WTC11 (cell line): ENCODE data around the gene STRIT1. TPM values are rescaled to one million over a fixed set of nuclear protein-coding genes. Genes with fewer than 3 reads are reported as not detected.

ENCODE experiments used
- ATAC-seq: fragments of 200-7000 bp; cut with Tn5 transposase; 2 replicates; pipeline ENCODE4 v1.10.0; 2021; ENCODE audit warnings: mild to moderate bottlenecking, moderate library complexity
- Bru-seq: library from RNA; stranded (reverse); fragments of 400-500 nt; gene quantifications from one replicate; lab custom pipeline; 2021; lab: Mats Ljungman, UMichigan
- CTCF ChIA-PET: fragments of 300-600 bp; sonication (Branson Sonifier 250); formaldehyde crosslinking; loops from one replicate; lab custom pipeline; 2021; ENCODE audit warnings: antibody characterized with exemption; lab: Charles Lee
- POLR2A ChIA-PET: fragments of 350-600 bp; sonication (Branson Sonifier 250); formaldehyde crosslinking; loops from one replicate; lab custom pipeline; 2021; ENCODE audit warnings: antibody characterized with exemption; lab: Charles Lee
- DNase-seq: peaks from one replicate; pipeline ENCODE4 v3.0.0; 2021; ENCODE audit warnings: low spot score
- H3K27ac Mint-ChIP-seq: 2 replicates; pipeline ENCODE4 v1.8.0; 2021; ENCODE audit warnings: mixed read lengths
- H3K27me3 Mint-ChIP-seq: 2 replicates; pipeline ENCODE4 v1.8.0; 2021; ENCODE audit warnings: low read depth, mild to moderate bottlenecking, moderate library complexity, mixed read lengths
- H3K36me3 Mint-ChIP-seq: 2 replicates; pipeline ENCODE4 v1.8.0; 2021; ENCODE audit warnings: mixed read lengths
- H3K4me1 Mint-ChIP-seq: 2 replicates; pipeline ENCODE4 v1.8.0; 2022; ENCODE audit warnings: mixed read lengths
- H3K4me3 Mint-ChIP-seq: 2 replicates; pipeline ENCODE4 v1.8.0; 2021; ENCODE audit warnings: mild to moderate bottlenecking, moderate library complexity, mixed read lengths
- H3K9me3 Mint-ChIP-seq: 2 replicates; pipeline ENCODE4 v1.8.0; 2021; ENCODE audit warnings: mixed read lengths
- CREM ChIP-seq: sonication (generic); formaldehyde crosslinking; IDR thresholded peaks from 2 replicates; pipeline ENCODE4 v1.8.1; 2022; ENCODE audit warnings: mild to moderate bottlenecking, missing genetic modification reagents, moderate library complexity
- CTCF ChIP-seq: fragments of 200-600 bp; IDR thresholded peaks from 2 replicates; pipeline ENCODE4 v1.8.0; 2022; ENCODE audit warnings: antibody characterized with exemption
- EMX1 ChIP-seq: fragments of 250-450 bp; sonication (Bioruptor Pico); IDR thresholded peaks from 2 replicates; pipeline ENCODE4 v1.8.0; 2021; ENCODE audit warnings: mild to moderate bottlenecking
- FOXP4 ChIP-seq: sonication (generic); formaldehyde crosslinking; IDR thresholded peaks from 2 replicates; pipeline ENCODE4 v1.8.0; 2022; ENCODE audit warnings: mild to moderate bottlenecking, missing genetic modification reagents
- GABPB1 ChIP-seq: sonication (generic); formaldehyde crosslinking; IDR thresholded peaks from 2 replicates; pipeline ENCODE4 v1.8.1; 2023; ENCODE audit warnings: mild to moderate bottlenecking, missing genetic modification reagents
- GRHL2 ChIP-seq: fragments of 250-450 bp; sonication (Bioruptor Pico); IDR thresholded peaks from 2 replicates; pipeline ENCODE4 v1.8.0; 2022; ENCODE audit warnings: mild to moderate bottlenecking, moderate library complexity; ENCODE audit not compliant: insufficient replicate concordance, severe bottlenecking
- HMGA2 ChIP-seq: fragments of 250-450 bp; sonication (Bioruptor Pico); IDR thresholded peaks from 2 replicates; pipeline ENCODE4 v1.4.0; 2021; ENCODE audit warnings: mild to moderate bottlenecking, moderate library complexity
- MAX ChIP-seq: sonication (generic); formaldehyde crosslinking; IDR thresholded peaks from 2 replicates; pipeline ENCODE4 v1.8.0; 2022; ENCODE audit warnings: mild to moderate bottlenecking, missing genetic modification reagents
- NFE2L1 ChIP-seq: sonication (generic); formaldehyde crosslinking; IDR thresholded peaks from 2 replicates; pipeline ENCODE4 v1.8.1; 2023; ENCODE audit warnings: missing genetic modification reagents
- NR2C2 ChIP-seq: sonication (generic); formaldehyde crosslinking; IDR thresholded peaks from 2 replicates; pipeline ENCODE4 v1.8.0; 2022; ENCODE audit warnings: mild to moderate bottlenecking, missing genetic modification reagents
- OVOL2 ChIP-seq: fragments of 250-450 bp; sonication (Bioruptor Pico); IDR thresholded peaks from 2 replicates; pipeline ENCODE4 v1.9.0; 2021; ENCODE audit warnings: mild to moderate bottlenecking, borderline replicate concordance
- PRDM15 ChIP-seq: sonication (generic); formaldehyde crosslinking; IDR thresholded peaks from 2 replicates; pipeline ENCODE4 v1.8.0; 2022; ENCODE audit warnings: missing genetic modification reagents
- SMAD3 ChIP-seq: sonication (generic); formaldehyde crosslinking; IDR thresholded peaks from 2 replicates; pipeline ENCODE4 v1.8.0; 2022; ENCODE audit warnings: missing genetic modification reagents, mild to moderate bottlenecking, borderline replicate concordance
- SOX15 ChIP-seq: fragments of 250-450 bp; sonication (Bioruptor Pico); IDR thresholded peaks from 2 replicates; pipeline ENCODE4 v1.9.0; 2021; ENCODE audit warnings: mild to moderate bottlenecking
- SP1 ChIP-seq: sonication (generic); formaldehyde crosslinking; conservative IDR thresholded peaks from 2 replicates; pipeline ENCODE4 v1.8.1; 2022; ENCODE audit warnings: missing genetic modification reagents
- TEAD1 ChIP-seq: sonication (generic); formaldehyde crosslinking; IDR thresholded peaks from 2 replicates; pipeline ENCODE4 v1.8.0; 2022; ENCODE audit warnings: mild to moderate bottlenecking, missing genetic modification reagents
- TEAD4 ChIP-seq: sonication (generic); formaldehyde crosslinking; IDR thresholded peaks from 2 replicates; pipeline ENCODE4 v1.8.0; 2022; ENCODE audit warnings: mild to moderate bottlenecking, missing genetic modification reagents
- ZBTB21 ChIP-seq: sonication (generic); formaldehyde crosslinking; IDR thresholded peaks from 2 replicates; pipeline ENCODE4 v1.8.1; 2023; ENCODE audit warnings: mild to moderate bottlenecking, missing genetic modification reagents, borderline replicate concordance
- ZNF121 ChIP-seq: sonication (generic); formaldehyde crosslinking; IDR thresholded peaks from 2 replicates; pipeline ENCODE4 v1.8.0; 2023; ENCODE audit warnings: missing genetic modification reagents
- ZNF232 ChIP-seq: sonication (generic); formaldehyde crosslinking; IDR thresholded peaks from 2 replicates; pipeline ENCODE4 v1.8.0; 2022; ENCODE audit warnings: mild to moderate bottlenecking, missing genetic modification reagents
- long read RNA-seq, 3 experiments: library from RNA in 1 of 3; library from capped mRNA in 1 of 3; library from polyadenylated mRNA in 1 of 3; unstranded in 2 of 3; stranded (forward) in 1 of 3; transcript quantifications; one replicate each; pipeline ENCODE4 v2.0.0, GENCODE V29; 2021
- total RNA-seq: library from RNA; stranded (reverse); gene quantifications from 3 replicates; pipeline ENCODE4 v1.2.3, GENCODE V29; 2021
- TF ChIP-seq, protein P1 (sequence below): sonication (generic); formaldehyde crosslinking; IDR thresholded peaks from 2 replicates; pipeline ENCODE4 v1.8.0; 2023; ENCODE audit warnings: mild to moderate bottlenecking, missing genetic modification reagents
- TF ChIP-seq, protein P2 (sequence below): sonication (generic); formaldehyde crosslinking; IDR thresholded peaks from 2 replicates; pipeline ENCODE4 v1.8.1; 2022; ENCODE audit warnings: mild to moderate bottlenecking, moderate library complexity, missing genetic modification reagents
- TF ChIP-seq, protein P3 (sequence below): sonication (generic); formaldehyde crosslinking; IDR thresholded peaks from 2 replicates; pipeline ENCODE4 v1.8.1; 2023; ENCODE audit warnings: mild to moderate bottlenecking, missing genetic modification reagents

Gene STRIT1
- total RNA-seq (0.33 TPM in 1 of 3 replicates, not detected in the others), Bru-seq, nascent RNA (percentile 22 among the genes with signal in this experiment)
- long read RNA-seq, experiment 1, partial matches to known transcripts: 1 of 2 reads
- long read RNA-seq, experiment 1, other reads (novel, unspliced or antisense): 0 of 2 reads
- long read RNA-seq, experiment 2, partial matches to known transcripts: 0 of 1 reads
- long read RNA-seq, experiment 2, other reads (novel, unspliced or antisense): 1 of 1 reads
- long read RNA-seq, experiment 3: 0 reads

GRCh38 chr3:155293516-155293915 is at the start of gene STRIT1:
Gene STRIT1, minus strand, starts transcription at chr3:155293683.
- CTCF ChIA-PET: no interaction called here
- no peaks in the 10 kb centered on the region for H3K27me3 Mint-ChIP-seq
- peaks cover 21% of the 10 kb centered on the region for H3K36me3 Mint-ChIP-seq
- ATAC-seq (no peak), DNase-seq (no peak)
- H3K27ac Mint-ChIP-seq: no peak within 1 kb of the TSS
- POLR2A ChIA-PET: no interaction called here
- H3K4me3 Mint-ChIP-seq: no peak within 1 kb of the TSS
- H3K4me1 Mint-ChIP-seq: peaks cover 7% of the 10 kb centered on the region
- peaks cover 23% of the 10 kb centered on the region for H3K9me3 Mint-ChIP-seq
- TF ChIP-seq OVOL2 (CRISPR knock-in tag) (no peak), GRHL2 (no peak), ZBTB21 (no peak), SMAD3 (CRISPR knock-in tag) (no peak), SP1 (no peak), NR2C2 (CRISPR knock-in tag) (no peak), FOXP4 (no peak), EMX1 (CRISPR knock-in tag) (no peak), NFE2L1 (CRISPR knock-in tag) (no peak), TEAD4 (no peak), HMGA2 (CRISPR knock-in tag) (no peak), TEAD1 (no peak), ZNF121 (CRISPR knock-in tag) (no peak), PRDM15 (CRISPR knock-in tag) (no peak), GABPB1 (CRISPR knock-in tag) (no peak), CREM (CRISPR knock-in tag) (no peak)
- TF ChIP-seq, protein P1, sequence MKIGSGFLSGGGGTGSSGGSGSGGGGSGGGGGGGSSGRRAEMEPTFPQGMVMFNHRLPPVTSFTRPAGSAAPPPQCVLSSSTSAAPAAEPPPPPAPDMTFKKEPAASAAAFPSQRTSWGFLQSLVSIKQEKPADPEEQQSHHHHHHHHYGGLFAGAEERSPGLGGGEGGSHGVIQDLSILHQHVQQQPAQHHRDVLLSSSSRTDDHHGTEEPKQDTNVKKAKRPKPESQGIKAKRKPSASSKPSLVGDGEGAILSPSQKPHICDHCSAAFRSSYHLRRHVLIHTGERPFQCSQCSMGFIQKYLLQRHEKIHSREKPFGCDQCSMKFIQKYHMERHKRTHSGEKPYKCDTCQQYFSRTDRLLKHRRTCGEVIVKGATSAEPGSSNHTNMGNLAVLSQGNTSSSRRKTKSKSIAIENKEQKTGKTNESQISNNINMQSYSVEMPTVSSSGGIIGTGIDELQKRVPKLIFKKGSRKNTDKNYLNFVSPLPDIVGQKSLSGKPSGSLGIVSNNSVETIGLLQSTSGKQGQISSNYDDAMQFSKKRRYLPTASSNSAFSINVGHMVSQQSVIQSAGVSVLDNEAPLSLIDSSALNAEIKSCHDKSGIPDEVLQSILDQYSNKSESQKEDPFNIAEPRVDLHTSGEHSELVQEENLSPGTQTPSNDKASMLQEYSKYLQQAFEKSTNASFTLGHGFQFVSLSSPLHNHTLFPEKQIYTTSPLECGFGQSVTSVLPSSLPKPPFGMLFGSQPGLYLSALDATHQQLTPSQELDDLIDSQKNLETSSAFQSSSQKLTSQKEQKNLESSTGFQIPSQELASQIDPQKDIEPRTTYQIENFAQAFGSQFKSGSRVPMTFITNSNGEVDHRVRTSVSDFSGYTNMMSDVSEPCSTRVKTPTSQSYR (CRISPR knock-in tag): no peak
- TF ChIP-seq, protein P2, sequence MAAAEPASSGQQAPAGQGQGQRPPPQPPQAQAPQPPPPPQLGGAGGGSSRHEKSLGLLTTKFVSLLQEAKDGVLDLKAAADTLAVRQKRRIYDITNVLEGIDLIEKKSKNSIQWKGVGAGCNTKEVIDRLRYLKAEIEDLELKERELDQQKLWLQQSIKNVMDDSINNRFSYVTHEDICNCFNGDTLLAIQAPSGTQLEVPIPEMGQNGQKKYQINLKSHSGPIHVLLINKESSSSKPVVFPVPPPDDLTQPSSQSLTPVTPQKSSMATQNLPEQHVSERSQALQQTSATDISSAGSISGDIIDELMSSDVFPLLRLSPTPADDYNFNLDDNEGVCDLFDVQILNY (CRISPR knock-in tag): no peak

- no peaks in the 10 kb centered on the region for H3K27me3 Mint-ChIP-seq
- H3K4me3 Mint-ChIP-seq: no peak overlapping the region
- H3K36me3 Mint-ChIP-seq: no peaks in the 10 kb centered on the region
- no peaks in the 10 kb centered on the region for H3K9me3 Mint-ChIP-seq
- ChIA-PET CTCF (interaction anchor here (0.9 kb wide), 1 partner anchor 360 kb away, joined by 4 read pairs; no protein-coding TSS in a partner anchor), POLR2A (interaction anchor here (0.7 kb wide), 1 partner anchor 232 kb away, joined by 4 read pairs; no protein-coding TSS in a partner anchor)
- H3K4me1 Mint-ChIP-seq: peaks cover 10% of the 10 kb centered on the region
- ATAC-seq (peak; percentile 84), DNase-seq (no peak)
- H3K27ac Mint-ChIP-seq: no peak overlapping the region
- TF ChIP-seq ZNF232 (CRISPR knock-in tag): no peak
- no peak for TF ChIP-seq GABPB1 (CRISPR knock-in tag)
- no peak for TF ChIP-seq SOX15 (CRISPR knock-in tag)
- TF ChIP-seq, protein P3, sequence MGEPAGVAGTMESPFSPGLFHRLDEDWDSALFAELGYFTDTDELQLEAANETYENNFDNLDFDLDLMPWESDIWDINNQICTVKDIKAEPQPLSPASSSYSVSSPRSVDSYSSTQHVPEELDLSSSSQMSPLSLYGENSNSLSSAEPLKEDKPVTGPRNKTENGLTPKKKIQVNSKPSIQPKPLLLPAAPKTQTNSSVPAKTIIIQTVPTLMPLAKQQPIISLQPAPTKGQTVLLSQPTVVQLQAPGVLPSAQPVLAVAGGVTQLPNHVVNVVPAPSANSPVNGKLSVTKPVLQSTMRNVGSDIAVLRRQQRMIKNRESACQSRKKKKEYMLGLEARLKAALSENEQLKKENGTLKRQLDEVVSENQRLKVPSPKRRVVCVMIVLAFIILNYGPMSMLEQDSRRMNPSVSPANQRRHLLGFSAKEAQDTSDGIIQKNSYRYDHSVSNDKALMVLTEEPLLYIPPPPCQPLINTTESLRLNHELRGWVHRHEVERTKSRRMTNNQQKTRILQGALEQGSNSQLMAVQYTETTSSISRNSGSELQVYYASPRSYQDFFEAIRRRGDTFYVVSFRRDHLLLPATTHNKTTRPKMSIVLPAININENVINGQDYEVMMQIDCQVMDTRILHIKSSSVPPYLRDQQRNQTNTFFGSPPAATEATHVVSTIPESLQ: no peak
- TF ChIP-seq MAX (CRISPR knock-in tag): no peak
- TF ChIP-seq CTCF: no peak
These were observed 48.9 kb upstream of the STRIT1 start for GRCh38 chr3:155342344-155342743.
